ENCODE results near the gene PNPO.
A peak's percentile ranks its signal among the peaks of the same experiment; 100 is the strongest.

The PNPO gene

DNA sequence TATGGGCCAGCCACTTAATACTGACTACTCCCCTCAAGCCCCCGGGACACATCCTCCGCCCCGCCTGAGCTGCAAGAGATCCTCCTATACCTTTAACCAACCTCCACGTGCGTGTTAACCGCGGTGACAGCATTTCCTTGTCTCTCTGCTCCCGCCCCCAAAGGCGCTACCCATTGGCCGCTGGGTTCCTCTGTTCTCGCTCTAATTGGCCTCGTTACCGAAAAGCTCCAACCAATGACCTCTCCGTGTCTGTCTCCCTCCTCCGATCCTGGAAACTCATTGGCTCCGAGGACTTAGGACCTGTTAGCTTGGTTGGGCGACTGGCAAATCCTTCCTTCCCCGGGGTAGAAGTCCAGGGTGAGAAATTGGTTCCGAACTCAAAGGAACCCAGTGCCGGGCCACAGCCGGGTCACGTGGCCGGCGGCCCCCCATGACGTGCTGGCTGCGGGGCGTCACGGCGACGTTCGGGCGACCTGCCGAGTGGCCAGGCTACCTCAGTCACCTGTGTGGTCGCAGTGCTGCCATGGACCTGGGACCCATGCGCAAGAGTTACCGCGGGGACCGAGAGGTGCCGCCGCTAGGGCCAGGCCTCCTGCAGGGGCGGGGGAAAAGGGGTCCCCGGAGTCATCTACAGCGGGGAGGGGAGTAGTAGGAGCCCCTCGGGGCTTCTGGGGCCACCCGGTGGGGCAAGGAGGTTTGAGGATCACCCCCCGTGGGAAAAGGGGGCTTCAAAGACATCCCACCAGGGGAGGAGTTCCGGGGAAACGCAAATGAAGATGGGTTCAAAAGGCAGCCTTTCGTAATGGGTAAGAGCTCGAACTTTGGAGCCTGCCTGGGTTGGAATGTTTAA lies at the start of gene PNPO:
PNPO (plus strand) TSS at position 326 of the 850 bp plus-strand sequence; CDS start at position 431, 105 bp downstream.
- DNase-seq, result peak; percentile 93 to 99

- no peak for DNase-seq
Measured at GRCh38 chr17:47894498-47895346, 46.6 kb upstream of the PNPO start.

DNA sequence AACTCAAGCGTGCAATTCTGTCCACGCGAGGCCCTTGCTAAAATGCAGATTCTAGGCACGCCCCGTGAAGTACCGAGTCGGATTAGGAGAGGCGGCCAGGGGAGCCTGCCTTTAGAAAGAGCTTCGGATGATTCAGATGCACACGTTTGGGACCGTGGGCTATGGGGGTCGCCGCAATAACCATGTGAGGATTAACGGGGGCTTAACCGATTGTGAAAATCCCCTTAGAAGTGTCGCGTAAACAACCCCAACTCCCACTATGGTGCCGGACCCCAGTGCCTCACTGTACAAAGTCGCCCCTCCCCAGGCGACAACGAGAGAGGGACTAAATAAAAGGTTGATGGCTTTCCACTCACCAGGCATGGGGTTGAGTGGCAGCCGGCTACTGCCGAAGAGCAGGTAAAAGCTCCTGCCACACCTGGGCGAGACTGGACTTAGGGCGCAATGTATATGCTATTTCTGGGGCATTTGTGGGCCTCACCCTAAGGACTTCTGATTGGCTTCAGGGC lies 46.0 kb upstream of the PNPO start:
- DNase-seq, result no peak

GRCh38 chr17:47895856-47896671 lies 45.3 kb upstream of the PNPO start, which contains the start of gene SP2:
TSS of gene SP2 (plus strand) at chr17:47896236. CDS start at chr17:47896287, 51 bp downstream.
- DNase-seq, result peak; percentile 100

DNA sequence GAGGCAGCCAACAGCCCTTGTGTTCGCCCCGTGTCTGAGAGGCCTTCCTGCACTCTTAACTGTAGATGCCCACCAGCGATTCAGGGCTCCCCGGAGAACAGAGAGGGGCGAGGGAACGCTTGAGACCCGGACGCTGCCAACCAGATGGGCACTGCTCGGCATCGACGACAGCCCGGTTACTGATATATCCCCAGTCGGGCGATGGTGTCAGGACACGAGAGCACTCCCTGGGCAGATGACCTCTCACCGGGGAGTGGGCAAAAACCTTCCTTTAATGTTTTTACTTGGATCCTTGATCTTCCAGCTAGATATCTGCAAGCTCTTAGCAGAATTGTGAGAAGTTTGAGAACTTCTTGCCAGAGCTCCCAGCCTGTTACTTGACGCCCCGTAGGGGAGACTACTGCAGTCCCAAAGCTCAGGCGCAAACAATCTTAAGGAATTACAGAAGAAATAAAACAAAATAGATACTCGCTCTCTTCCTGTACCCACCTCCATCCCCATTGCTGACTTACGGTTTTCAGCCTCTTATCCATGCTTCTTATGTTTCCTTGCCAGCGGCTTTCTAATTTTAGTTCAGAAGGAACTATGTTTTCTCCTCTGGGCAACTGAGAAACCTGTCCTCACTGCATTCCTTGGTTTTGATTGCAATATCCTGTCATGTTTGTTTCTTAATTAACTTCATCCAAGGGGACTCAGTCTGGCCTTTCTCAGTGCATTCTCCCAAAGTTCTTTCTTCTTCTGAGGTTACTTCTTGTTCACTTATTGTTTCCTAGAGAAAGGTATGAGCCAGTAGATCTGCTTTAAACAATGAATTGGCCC lies 44.5 kb upstream of the PNPO start:
- no peak for DNase-seq

GRCh38 chr17:47897561-47897960 lies 43.8 kb upstream of the PNPO start:
- no peak for DNase-seq

DNA sequence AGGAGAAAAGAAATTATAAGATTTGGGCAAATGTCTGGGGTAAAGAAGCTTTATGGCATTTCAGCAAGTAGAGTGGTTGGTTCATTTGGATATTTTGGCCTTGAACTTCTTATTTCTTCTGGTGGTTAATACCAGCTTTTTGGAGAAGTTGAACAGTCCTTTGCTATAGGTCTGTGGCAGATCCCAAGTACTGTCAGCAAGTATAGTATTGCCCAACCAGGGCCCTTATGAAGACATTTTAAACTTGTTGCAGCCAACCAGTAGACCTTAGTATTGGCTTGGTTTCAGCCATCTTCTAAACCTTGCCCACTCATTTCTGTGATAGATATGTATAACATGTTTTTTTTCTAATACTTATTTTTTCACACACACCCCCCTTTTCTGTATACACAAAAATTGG lies 43.1 kb upstream of the PNPO start:
- DNase-seq, result no peak

DNA sequence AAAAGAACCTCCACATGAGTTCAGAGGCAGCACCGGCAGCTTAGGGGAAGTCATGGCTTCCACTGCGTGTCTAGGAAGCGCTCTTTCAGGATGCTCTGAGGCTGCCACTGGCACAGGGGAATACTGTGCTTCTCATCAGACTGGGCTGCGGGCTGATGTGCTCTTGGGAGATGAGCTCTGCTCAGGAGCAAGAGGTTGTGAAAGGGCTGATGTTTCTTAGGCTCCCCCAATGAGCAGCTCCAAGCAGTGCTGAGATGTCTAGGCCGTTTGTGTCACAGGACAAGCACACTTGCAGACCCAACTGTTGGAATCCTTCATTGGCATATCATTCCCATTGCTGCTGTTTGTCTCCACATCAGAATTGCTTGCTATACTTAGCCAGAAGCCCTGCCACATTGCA lies 41.7 kb upstream of the PNPO start:
- DNase-seq, result no peak

- DNase-seq, result no peak
Measured at GRCh38 chr17:47901423-47901822, 39.9 kb upstream of the PNPO start.

DNA sequence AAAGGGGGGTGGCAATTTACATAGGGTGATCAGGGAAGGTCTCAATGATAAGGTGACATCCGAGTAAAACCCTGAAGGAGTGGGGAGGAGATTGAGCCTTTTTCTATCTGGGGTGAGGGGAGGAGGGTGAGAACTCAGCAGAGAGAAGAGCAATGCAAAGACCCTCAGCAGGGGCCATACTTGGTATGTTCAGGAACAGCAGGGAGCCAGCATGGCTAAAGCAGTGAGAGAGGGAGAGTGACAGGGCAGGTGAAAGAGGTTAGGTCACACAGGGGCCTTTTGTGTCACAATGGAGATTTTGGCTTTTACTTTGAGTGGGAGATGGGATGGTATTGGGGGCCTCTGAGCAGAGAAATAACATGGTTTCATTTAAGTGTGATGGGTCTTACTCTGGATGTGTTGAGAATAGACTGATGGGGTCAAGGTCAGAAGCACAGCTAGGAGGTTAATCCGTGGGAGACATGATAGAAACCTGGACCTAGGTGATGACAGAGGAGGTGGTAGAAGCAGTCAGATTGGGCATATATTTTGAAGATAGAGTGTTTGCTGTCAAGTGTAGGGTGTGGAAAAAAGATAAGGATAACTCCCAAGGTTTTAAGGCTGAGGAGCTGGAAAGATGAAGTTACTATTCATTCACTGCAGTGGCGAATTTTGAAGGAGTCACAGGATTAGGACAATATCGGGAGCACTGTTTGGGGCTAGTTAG lies 39.2 kb upstream of the PNPO start:
- no peak for DNase-seq

DNA sequence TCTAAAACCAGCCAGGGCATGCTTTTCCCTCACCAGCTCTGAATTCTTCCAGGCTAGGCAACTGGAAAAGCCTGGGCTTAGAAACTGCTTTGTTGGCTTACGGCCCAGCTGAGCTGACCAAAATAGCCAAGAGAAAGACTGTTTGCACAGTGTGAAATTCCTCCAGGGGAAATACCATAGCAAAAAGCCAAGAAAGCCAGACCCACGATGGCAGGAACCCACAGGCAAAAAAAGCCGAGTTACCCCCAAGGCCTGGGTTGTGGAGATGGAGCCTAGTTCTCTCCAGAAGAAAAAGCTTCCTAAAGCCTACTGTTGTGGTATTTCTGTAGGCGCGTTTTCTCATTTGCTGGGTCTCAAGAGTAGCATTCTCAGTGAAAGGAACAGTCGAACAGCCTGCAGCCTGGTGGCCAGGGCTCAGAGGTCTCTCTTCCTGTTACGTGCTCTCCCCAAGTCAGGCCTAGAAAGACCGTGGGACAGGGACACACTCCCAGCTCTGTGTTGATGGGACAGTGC lies 36.1 kb upstream of the PNPO start:
- peak; percentile 65 to 69 for DNase-seq

- no peak for DNase-seq
Measured at GRCh38 chr17:47906443-47906842, 34.9 kb upstream of the PNPO start.

DNA sequence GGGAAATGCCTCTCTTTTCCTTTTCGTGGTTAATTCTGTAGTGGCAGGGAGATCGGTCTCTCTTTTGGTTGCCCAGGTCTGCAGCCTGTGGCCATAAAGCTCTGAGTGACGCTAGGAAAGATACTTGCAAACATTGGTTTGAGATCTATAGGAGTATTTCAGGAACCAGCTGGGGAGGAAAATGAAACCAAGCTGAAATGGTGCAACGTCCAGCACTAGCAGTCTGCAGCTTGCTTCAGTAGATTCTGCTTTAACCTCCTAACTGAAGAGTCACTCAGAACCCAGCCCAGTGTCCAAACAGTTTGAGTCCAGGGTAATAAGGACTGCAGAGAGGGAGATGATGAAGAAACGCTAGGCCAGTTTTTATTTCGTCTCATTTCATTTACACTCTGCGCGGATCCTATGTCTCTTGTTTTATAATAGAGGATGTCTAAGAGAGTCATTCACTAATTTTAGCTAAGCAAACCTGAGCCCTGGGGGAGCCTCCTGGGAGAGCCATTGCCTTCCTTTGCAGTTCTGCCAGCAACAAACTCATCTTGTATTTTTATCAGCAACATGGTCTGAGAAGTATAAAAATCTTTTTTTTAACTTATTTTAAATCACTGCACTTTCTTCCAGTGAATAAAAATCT lies 33.3 kb upstream of the PNPO start:
- no peak for DNase-seq

GRCh38 chr17:47913050-47913449 lies 28.3 kb upstream of the PNPO start:
- no peak for DNase-seq

DNA sequence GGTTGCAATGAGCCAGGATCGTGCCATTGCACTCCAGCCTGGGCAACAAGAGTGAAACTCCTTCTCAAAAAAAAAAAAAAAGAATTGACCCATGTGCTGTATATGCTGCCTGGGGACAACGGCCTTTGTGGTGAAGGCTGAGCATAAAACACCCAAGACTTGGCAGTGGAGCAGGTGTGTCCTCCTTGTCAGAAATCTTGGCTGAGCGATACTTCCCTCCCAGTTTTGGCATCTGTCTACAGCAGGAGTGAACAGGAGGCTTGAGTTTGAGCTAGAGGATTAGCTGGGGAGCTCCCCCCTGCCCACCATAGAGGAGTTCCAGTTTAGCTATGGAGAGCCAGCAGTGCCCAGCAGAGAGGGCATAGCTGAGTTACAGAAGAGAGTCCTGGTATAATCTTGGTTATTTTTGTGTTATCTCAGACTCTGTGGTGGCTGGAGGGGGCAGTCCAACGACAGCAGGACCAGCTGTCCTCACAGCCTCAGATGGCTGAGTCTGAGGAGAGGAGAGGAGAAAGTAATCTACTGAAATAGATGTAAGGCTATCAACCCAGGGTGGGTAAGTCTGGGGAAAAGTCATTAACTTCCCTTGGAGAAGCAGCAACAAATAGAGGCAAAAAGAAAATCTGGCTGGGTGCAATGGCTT lies 26.9 kb upstream of the PNPO start:
- no peak for DNase-seq

GRCh38 chr17:47915776-47916398 lies 25.5 kb upstream of the PNPO start:
- DNase-seq, result no peak

DNA sequence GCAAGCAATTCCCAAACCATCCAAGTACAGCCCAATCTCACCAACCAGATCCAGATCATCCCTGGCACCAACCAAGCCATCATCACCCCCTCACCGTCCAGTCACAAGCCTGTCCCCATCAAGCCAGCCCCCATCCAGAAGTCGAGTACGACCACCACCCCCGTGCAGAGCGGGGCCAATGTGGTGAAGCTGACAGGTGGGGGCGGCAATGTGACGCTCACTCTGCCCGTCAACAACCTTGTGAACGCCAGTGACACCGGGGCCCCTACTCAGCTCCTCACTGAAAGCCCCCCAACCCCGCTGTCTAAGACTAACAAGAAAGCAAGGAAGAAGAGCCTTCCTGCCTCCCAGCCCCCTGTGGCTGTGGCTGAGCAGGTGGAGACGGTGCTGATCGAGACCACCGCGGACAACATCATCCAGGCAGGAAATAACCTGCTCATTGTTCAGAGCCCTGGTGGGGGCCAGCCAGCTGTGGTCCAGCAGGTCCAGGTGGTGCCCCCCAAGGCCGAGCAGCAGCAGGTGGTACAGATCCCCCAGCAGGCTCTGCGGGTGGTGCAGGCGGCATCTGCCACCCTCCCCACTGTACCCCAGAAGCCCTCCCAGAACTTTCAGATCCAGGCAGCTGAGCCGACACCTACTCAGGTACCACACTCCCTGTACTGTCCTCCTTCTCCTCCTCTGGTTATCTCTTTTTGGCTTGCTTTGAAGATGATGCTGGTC lies 24.7 kb upstream of the PNPO start:
- no peak for DNase-seq

DNA sequence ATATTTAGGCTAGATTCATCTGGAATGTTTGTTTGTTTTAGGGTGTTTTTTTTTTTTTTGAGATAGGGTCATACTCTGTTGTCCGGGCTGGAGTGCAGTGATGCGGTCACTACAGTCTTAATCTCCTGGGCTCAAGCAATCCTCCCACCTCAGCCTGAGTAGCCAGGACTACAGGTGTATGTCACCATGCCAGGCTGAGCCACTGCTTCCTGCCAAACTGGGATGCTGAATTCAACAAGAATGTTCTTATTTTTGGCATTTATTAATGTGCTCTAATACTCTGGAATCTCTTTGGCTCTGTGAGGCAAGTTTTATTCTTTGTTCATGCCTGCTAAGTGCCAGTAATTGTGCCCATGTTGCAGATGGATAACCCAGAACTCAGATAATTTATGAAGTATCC lies 23.8 kb upstream of the PNPO start:
- DNase-seq, result no peak

DNA sequence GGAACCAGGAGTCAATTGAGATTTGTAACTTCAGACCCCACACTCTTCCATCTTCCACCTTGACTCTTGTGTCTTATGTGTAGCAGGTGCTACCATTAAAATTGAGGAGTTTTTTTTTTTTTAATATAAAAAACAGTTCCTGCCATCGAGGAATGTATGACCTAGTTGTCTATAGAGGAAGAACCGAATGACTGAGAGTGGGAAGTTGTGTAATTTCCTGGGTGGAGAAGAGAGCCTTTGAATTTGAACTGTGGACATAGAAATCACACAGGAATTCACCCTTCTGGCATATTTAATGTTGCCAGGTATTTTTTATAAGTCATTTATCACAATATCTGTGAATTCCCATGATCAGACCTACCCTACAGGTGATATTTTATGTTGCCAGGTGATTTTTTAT lies 23.4 kb upstream of the PNPO start:
- DNase-seq, result no peak

All from hippocampal formation (tissue), 2 donors.